OCI-LY3 (cell line): ENCODE results near the gene EIF4G2.

Experiments used
- H2AFZ ChIP-seq: fragments of 200-600, 300-600 bp; shearing (Covaris generic); 2 replicates; pipeline ENCODE4 v1.6.0; 2014; ENCODE audit warnings: antibody characterized with exemption, low read depth, low read length
- H3K27ac ChIP-seq: fragments of 200-600, 300-600 bp; sonication (generic); 2 replicates; pipeline ENCODE4 v1.5.1; 2014; ENCODE audit warnings: mild to moderate bottlenecking, low read length, moderate library complexity, mixed read lengths
- H3K27me3 ChIP-seq: fragments of 200-600, 300-600 bp; sonication (generic); 2 replicates; pipeline ENCODE4 v1.6.1; 2014; ENCODE audit warnings: low read depth, low read length, mixed read lengths
- H3K36me3 ChIP-seq: fragments of 200-600, 300-600 bp; sonication (generic); replicated peaks from 2 replicates; pipeline ENCODE3; 2014; ENCODE audit warnings: low read depth, low read length, mixed read lengths
- H3K4me1 ChIP-seq: fragments of 300-600, 200-600 bp; sonication (generic); 2 replicates; pipeline ENCODE4 v1.6.1; 2014; ENCODE audit warnings: low read length, mixed read lengths
- H3K4me2 ChIP-seq: fragments of 200-600, 300-600 bp; sonication (generic); 2 replicates; pipeline ENCODE4 v1.6.1; 2014; ENCODE audit warnings: low read length, mixed read lengths
- H3K4me3 ChIP-seq: fragments of 300-600, 200-600 bp; sonication (generic); 2 replicates; pipeline ENCODE4 v1.5.1; 2014; ENCODE audit warnings: antibody characterized with exemption, mild to moderate bottlenecking, low read length, moderate library complexity
- H3K79me2 ChIP-seq: fragments of 300-600, 200-600 bp; shearing (Covaris generic); 2 replicates; pipeline ENCODE4 v1.6.1; 2014; ENCODE audit warnings: mild to moderate bottlenecking, low read length, mixed read lengths
- H3K9ac ChIP-seq: fragments of 300-600, 200-600 bp; shearing (Covaris generic); 2 replicates; pipeline ENCODE4 v1.6.0; 2014; ENCODE audit warnings: mild to moderate bottlenecking, low read length, moderate library complexity
- H3K9me3 ChIP-seq: fragments of 200-600, 300-600 bp; shearing (Covaris generic); 2 replicates; pipeline ENCODE4 v1.6.1; 2014; ENCODE audit warnings: low read length, mixed read lengths; ENCODE audit not compliant: insufficient read depth
- H4K20me1 ChIP-seq: fragments of 200-600, 300-600 bp; sonication (generic); 2 replicates; pipeline ENCODE4 v1.6.1; 2016; ENCODE audit warnings: low read length, mixed read lengths; ENCODE audit not compliant: insufficient read depth
- CTCF ChIP-seq: fragments of 200-600, 300-600 bp; sonication (generic); IDR thresholded peaks from 2 replicates; pipeline ENCODE4 v1.5.1; 2014; ENCODE audit warnings: antibody characterized with exemption, low read length, low read depth
- EZH2phosphoT487 ChIP-seq: fragments of 200-600 bp; shearing (Covaris generic); IDR thresholded peaks from 2 replicates; pipeline ENCODE4 v1.6.1; 2018; ENCODE audit warnings: antibody characterized with exemption, mixed run types, low read depth

EIF4G2 gene

GRCh38 chr11:10792385-10793068, 16.2 kb downstream of the EIF4G2 start:
- Histone ChIP-seq H3K9me3 (no peaks in the 10 kb centered on the region), H3K27me3 (no peaks in the 10 kb centered on the region), H2AFZ (peak overlapping the region; percentile 32; the same call in 1 of the 2 replicates), H3K36me3 (peaks cover 19% of the 10 kb centered on the region), H3K79me2 (no peaks in the 10 kb centered on the region), H4K20me1 (0 out of 2 replicates have a peak, but pooled peaks cover 11% of the 10 kb centered on the region), H3K9ac (no peak overlapping the region), H3K4me1 (peaks cover 9% of the 10 kb centered on the region), H3K4me3 (peak overlapping the region; percentile 67), H3K4me2 (peak overlapping the region; percentile 85), H3K27ac (no peak overlapping the region)
- TF ChIP-seq CTCF = peak; percentile 88
- no peak for TF ChIP-seq EZH2phosphoT487

- Histone ChIP-seq H3K79me2 (no peaks in the 10 kb centered on the region), H3K27ac (no peak overlapping the region), H2AFZ (no peak overlapping the region), H3K9me3 (no peaks in the 10 kb centered on the region), H3K36me3 (no peaks in the 10 kb centered on the region), H3K27me3 (no peaks in the 10 kb centered on the region), H3K9ac (no peak overlapping the region), H3K4me2 (no peak overlapping the region), H3K4me3 (no peak overlapping the region), H3K4me1 (no peaks in the 10 kb centered on the region), H4K20me1 (no peaks in the 10 kb centered on the region)
- TF ChIP-seq CTCF (no peak), EZH2phosphoT487 (no peak)
These were observed 22.3 kb downstream of the EIF4G2 start for GRCh38 chr11:10786451-10786850.

- Histone ChIP-seq H2AFZ (no peak overlapping the region), H3K9me3 (no peaks in the 10 kb centered on the region), H3K4me2 (no peak overlapping the region), H3K79me2 (no peaks in the 10 kb centered on the region), H3K9ac (no peak overlapping the region), H3K36me3 (no peaks in the 10 kb centered on the region), H3K4me3 (no peak overlapping the region), H3K27me3 (no peaks in the 10 kb centered on the region), H3K4me1 (no peaks in the 10 kb centered on the region), H3K27ac (no peak overlapping the region), H4K20me1 (no peaks in the 10 kb centered on the region)
- TF ChIP-seq EZH2phosphoT487 = no peak
- TF ChIP-seq CTCF = no peak
These were observed 23.6 kb downstream of the EIF4G2 start for GRCh38 chr11:10785146-10785474.

- no peaks in the 10 kb centered on the region for H3K36me3 ChIP-seq
- no peaks in the 10 kb centered on the region for H3K27me3 ChIP-seq
- H2AFZ ChIP-seq = no peak overlapping the region
- H3K79me2 ChIP-seq = no peaks in the 10 kb centered on the region
- no peak overlapping the region for H3K4me2 ChIP-seq
- no peak overlapping the region for H3K27ac ChIP-seq
- no peak overlapping the region for H3K4me3 ChIP-seq
- no peaks in the 10 kb centered on the region for H3K9me3 ChIP-seq
- TF ChIP-seq EZH2phosphoT487 (no peak), CTCF (no peak)
- no peaks in the 10 kb centered on the region for H4K20me1 ChIP-seq
- H3K9ac ChIP-seq = no peak overlapping the region
- no peaks in the 10 kb centered on the region for H3K4me1 ChIP-seq
These were observed 24.2 kb downstream of the EIF4G2 start for GRCh38 chr11:10784232-10785145.
